ENCODE data around the gene ACVR2B.

DNA sequence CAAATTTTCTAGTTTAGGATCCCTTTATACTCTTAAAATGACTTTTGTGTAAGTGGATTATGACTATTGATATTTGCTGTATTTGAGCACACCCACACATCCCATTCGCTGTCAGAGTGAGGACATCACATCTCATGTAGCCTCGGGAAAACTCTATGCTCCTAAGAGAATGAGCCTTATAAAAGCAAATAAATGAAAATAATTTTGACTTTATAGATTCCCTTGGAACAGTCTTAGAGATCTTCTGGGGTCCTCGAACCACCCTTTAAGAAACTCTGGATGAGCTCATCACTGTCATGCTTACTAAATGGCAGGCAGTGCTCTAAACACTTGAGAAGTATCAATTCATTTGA is 26.4 kb downstream of the ACVR2B start:
- TF ChIP-seq CTCF (IDR thresholded peaks at IDR 0.05) (no peak), EZH2 (IDR thresholded peaks at IDR 0.05; ENCODE audit: borderline replicate concordance, insufficient read depth, low read depth, low read length, poor library complexity, severe bottlenecking) (no peak)
